Epithelial cell of proximal tubule (primary cell): Measurements from ENCODE around the gene ZDHHC11B. TPM values are rescaled to one million over a fixed set of nuclear protein-coding genes. Genes with fewer than 3 reads are reported as not detected.

ENCODE experiments used
- DNase-seq: peaks from one replicate; pipeline ENCODE4 v3.0.0-alpha.2; 2011; ENCODE audit warnings: low read depth
- H3K4me3 ChIP-seq: 2 replicates; pipeline ENCODE4 v1.5.1; 2011; ENCODE audit warnings: low read depth, mild to moderate bottlenecking, low read length
- total RNA-seq: library from RNA; depleted of rRNA; stranded (reverse); fragments of >200 nt; gene quantifications from 2 replicates; pipeline ENCODE4 v1.2.3, GENCODE V29; 2015
- TF ChIP-seq, protein P1 (sequence below): conservative IDR thresholded peaks from 2 replicates; pipeline ENCODE4 v1.5.1; 2012; ENCODE audit warnings: low read depth, mild to moderate bottlenecking, low read length

Gene ZDHHC11B
- total RNA-seq, 1 donor from 2014 or later, result not detected

- no peak for DNase-seq
- no peak overlapping the region for H3K4me3 ChIP-seq
- TF ChIP-seq, protein P1, sequence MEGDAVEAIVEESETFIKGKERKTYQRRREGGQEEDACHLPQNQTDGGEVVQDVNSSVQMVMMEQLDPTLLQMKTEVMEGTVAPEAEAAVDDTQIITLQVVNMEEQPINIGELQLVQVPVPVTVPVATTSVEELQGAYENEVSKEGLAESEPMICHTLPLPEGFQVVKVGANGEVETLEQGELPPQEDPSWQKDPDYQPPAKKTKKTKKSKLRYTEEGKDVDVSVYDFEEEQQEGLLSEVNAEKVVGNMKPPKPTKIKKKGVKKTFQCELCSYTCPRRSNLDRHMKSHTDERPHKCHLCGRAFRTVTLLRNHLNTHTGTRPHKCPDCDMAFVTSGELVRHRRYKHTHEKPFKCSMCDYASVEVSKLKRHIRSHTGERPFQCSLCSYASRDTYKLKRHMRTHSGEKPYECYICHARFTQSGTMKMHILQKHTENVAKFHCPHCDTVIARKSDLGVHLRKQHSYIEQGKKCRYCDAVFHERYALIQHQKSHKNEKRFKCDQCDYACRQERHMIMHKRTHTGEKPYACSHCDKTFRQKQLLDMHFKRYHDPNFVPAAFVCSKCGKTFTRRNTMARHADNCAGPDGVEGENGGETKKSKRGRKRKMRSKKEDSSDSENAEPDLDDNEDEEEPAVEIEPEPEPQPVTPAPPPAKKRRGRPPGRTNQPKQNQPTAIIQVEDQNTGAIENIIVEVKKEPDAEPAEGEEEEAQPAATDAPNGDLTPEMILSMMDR, result no peak
Measured at GRCh38 chr5:662751-663435, 121.6 kb downstream of the ZDHHC11B start.

GRCh38 chr5:661891-662750 lies 122.4 kb downstream of the ZDHHC11B start:
- TF ChIP-seq, protein P1, result no peak
- DNase-seq, result no peak
- no peak overlapping the region for H3K4me3 ChIP-seq

DNA sequence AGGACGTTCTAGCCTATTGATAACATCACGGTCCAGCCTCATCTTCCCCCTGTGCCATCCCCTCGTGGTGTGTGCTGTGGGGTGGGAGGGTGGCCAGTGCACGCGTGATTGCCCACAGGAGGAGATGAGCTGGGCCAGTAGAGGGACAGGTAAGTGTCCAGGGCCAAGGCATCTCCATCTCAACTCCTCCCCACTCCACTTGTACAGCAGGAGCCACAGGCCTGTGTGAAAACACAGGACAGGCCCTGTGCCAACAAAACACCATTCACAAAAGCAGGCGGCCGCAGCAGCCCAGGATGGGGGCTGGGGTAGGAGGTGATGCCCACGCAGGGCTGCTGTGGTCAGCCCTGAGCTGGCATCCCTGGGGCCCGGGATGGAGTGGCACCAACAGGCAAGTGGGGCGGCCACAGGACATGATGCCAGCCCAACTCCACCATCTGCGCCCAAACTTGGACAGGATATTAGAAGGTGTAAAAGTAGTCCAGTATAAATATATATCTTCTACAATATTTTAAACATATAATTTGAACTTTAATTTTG lies 124.0 kb downstream of the ZDHHC11B start:
- no peak for DNase-seq
- no peak overlapping the region for H3K4me3 ChIP-seq
- TF ChIP-seq, protein P1, result no peak

Other genes with a start within 250 kb of the ZDHHC11B start
- gene CEP72, start 172.4 kb downstream of the ZDHHC11B start, total RNA-seq, result 7.6 and 8.0 TPM in 2 replicates
- gene TPPP, start 91.4 kb downstream of the ZDHHC11B start, total RNA-seq, result 0.46 and 1.0 TPM in 2 replicates
- gene ZDHHC11, start 66.3 kb upstream of the ZDHHC11B start, total RNA-seq, result 1.5 and 3.3 TPM in 2 replicates
- 41.1 and 42.4 TPM in 2 replicates for gene BRD9, start 108.1 kb upstream of the ZDHHC11B start, total RNA-seq
- gene TRIP13, start 108.2 kb upstream of the ZDHHC11B start, total RNA-seq, result 66.7 and 99.9 TPM in 2 replicates
- not detected in 2 replicates for gene NKD2, start 224.1 kb upstream of the ZDHHC11B start, total RNA-seq